COR-L47 (cell line): ENCODE measurements around the gene TRAPPC1.

Source experiments
- DNase-seq: peaks from one replicate; lab custom pipeline; 2025; lab: John Stamatoyannopoulos, UW

The TRAPPC1 gene

DNA sequence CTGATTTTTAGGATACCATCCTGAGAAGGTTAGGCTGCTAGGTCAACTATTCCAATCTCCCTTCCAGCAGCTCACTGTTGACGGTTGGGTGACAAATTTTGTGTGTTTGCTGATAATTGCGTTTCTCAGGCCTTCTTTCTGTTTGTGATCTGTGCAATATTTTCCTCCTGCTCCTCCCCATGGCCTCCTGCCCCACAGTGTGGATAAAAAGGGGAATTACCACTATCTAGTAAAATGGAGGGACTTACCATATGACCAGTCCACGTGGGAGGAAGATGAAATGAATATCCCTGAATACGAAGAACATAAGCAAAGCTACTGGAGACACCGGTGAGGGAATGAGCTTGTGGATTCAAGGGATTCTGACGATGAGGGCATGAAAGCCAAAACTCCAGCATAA lies 34.0 kb downstream of the TRAPPC1 start:
- no peak for DNase-seq

DNA sequence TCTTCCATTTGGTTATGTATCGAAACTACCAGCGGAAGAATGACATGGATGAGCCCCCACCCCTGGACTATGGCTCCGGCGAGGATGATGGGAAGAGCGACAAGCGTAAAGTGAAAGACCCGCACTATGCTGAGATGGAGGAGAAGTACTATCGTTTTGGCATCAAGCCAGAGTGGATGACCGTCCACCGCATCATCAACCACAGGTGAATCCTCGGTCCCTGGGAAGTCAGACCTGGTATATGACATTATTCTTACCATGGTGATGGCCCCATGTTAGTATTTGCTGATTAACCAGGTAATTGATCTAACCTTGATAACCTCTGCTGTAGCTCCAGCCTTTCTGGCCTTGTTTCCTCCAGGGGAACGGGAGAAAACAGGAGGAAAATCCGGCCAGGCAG lies 34.7 kb downstream of the TRAPPC1 start:
- DNase-seq = no peak

DNA sequence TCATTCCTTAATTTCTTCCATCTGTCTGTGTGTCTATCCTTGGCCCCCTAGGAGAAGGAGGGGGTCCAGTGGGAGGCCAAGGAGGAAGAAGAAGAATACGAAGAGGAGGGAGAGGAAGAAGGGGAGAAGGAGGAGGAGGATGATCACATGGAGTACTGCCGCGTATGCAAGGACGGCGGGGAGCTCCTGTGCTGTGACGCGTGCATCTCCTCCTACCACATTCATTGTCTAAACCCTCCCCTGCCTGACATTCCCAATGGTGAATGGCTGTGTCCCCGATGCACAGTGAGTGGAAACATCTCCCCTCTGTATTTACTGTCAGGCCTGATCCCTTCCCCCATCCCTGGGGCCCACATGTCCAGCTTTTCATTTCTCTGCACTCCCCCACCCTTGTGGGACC lies 36.9 kb downstream of the TRAPPC1 start:
- DNase-seq = no peak

DNA sequence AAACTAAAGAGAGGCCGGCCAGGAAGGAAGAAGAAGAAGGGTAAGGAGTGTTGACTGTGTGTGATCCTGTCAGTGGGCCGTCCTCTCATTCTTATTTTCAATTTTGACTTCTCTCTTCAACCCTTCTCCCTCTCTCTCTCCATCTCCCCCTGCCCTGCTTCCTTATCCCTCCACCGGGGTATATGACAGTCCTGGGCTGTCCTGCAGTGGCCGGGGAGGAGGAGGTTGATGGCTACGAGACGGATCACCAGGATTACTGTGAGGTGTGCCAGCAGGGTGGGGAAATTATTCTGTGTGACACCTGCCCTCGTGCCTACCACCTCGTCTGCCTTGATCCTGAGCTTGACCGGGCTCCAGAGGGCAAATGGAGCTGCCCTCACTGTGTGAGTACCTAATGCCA lies 37.5 kb downstream of the TRAPPC1 start:
- no peak for DNase-seq

DNA sequence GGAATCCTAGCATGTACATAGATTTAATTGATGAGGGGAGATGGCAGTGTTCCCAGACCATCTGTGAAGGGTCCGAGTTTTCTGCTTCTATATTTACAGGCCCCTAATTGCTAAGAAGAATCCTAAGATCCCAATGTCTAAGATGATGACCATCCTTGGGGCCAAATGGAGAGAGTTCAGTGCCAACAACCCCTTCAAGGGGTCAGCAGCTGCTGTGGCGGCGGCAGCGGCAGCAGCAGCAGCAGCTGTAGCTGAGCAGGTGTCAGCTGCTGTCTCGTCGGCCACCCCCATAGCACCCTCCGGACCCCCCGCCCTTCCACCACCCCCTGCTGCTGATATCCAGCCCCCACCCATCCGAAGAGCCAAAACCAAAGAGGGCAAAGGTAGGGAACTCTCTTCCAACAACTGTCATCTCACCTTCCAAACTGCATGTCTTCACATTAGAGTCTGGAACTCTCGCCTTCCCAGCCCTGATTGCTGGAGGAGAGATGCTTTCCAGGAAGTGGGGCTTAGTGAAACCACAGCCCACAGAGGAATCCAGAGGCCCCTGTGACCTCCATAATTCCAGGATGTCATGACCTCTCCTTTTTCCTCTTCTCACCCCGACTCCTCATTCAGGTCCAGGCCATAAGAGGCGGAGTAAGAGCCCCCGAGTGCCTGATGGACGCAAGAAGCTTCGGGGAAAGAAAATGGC lies 38.4 kb downstream of the TRAPPC1 start:
- DNase-seq = no peak

DNA sequence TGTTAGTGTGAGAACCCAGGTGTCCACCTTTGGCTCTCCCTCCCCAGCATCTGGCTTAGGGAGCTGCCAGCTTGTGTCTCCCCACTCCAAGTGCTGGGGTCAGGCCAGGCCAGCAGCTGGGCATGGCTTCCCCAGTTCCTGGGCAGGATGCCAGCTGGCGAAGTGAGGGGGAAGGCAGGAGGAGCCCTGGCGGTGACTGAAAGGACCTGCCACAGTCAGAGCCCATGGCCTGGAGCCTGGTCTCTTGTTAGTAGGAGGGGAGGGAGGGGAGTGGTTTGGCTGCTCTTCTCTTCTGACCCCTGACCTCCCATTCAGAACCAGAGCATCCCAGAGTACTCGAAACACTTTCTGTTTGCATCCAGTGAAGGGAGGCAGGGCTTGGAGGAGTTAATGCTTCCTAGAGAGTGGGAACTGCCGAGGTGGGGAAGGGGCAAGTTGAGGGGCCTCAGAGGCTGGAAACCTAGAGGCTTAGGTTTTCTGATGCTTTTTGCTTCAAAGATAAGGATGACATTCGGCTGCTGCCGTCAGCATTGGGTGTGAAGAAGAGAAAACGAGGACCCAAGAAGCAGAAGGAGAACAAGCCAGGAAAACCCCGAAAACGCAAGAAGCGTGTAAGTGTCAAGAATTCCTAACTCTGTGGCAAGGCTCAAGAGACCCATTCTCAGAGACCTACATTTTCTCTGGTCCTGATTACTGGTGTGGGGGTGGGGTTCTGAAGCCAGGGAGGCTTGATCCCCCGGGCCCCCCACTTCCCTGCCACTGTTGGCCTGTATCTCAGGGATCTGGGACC lies 42.4 kb downstream of the TRAPPC1 start:
- DNase-seq = peak; percentile 86

DNA sequence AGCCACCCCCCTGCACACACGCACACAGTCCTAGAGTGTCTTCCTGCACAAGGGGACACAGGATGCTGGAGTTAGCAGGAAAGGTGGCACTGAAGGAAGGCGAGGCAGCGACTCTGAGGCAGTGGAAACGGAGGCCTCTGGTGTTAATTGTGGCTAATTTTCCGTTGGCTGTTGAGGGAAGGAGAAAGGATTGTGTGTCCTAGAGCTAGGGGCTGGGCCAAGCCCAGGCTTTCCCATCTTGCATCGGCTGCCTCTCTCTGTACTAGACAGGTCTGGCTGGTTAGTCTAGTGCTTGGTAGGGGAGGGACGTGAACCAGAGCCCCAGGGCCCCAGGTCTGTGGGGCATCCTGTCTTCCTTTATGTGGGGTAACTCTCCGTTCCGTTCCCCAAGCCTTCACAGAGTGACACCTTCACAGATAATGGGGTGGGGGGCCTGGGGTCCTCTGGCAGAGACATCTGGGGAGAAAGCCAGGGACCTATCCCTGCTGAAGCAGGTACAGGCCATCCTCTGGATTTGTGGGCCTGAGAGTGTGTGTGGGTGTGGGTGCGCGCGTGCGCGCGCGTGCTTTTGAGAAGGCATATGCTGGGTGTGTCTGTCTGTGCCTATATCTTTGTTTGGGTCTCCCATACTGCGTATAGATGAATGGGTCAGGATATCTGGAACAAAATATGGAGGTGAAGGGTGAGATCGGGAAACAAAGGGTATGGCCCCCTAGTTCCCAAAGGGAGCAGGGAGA lies 43.4 kb downstream of the TRAPPC1 start, which contains the start of gene CHD3:
Gene CHD3 (plus strand): TSS at position 606 of the 737 bp plus-strand sequence. CDS start 212 bp downstream, outside the sequence.
- no peak for DNase-seq

DNA sequence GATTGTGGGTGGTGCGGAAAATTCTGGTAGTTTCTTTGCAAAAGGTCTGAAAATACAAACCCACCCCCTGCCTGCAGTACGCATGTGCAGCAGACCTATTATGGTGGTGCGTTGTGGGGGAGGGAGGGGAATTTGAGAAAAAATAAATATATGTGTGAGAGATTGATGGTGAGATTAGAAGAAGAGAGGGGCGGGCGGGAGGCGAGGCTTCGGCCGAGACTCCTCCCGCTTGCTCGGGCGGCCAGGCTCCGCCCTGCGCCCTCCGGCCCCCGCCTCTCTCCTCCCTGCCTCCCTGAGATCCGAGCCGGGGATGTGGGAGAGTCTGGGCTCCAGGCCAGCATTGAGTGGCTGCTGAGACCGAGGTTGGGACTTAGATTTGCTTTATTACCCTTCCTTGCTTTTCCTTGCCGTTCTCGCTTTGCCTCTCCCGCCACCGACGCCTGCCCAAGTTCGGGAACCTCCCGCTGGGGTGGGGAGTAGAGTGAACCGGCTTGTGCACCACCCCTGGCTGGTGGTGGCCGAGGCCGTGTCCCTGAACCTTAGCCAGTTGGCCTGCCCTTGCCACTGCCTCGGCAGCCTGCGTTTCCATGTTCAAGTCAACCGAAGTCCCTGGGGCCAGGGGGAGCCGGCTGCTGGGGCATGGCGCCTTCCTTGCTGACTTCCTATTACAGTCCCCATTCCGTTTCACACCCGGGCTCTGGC lies 44.1 kb downstream of the TRAPPC1 start:
- peak; percentile 76 for DNase-seq

DNA sequence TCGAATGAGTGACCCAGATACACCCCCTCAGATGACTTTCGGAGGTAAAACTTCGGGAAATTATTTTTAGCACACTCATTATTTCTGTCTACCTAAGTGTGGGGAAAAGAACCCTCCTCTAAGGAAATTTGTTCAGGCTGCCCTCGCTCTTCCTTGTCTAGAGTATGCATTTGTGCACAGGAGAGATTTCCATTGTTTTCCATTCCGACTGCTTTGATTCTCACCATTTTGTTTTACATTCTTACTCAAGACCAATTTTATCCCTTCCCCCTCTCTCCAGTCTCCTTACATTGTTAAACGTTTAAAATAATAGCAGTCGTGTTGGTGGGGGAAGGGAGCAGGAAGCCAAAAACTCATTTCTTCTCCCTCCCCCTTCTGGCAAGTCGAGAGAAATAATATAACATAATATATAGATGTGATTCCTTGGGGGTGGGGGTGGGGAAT lies 44.7 kb downstream of the TRAPPC1 start:
- no peak for DNase-seq

DNA sequence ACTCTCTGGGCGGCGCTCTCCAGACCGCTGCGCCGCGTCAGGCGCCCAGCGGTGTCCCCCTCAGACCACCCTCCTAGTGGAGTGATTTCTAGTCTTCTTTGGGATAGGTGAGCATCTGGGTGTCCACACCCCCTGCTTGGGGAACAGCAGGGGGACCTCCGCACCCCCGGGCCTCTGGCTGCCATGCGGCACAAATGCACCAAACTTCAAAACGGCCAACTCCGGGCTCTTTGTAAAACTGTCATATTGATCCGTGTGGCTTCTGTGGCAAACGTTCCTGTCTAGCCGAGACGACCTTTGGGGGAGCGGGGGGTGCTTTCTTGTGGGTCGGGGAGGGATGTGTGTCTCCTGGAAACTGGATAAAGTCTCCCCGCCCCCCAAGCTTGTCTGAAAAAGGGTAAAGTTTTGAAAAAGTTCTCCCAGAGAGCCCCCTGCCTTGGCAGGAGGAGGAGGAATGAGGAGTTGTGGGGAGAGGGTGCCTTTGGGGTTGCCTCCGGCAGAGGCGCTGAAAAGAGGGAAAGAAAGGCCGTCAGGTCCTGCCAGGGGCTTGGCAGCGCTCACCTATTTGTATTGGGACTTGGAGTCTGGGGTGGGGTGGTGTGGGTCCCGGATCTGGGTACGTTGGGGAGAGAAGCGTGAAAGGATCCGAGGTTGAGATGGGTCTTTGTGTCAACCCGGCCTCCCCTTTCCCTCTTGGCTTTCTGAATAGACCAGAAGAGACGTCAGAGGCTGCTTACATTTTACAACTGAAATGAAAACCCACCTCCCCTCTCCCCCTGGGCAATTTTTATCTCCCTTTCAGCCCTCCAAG lies 45.3 kb downstream of the TRAPPC1 start:
- no peak for DNase-seq

DNA sequence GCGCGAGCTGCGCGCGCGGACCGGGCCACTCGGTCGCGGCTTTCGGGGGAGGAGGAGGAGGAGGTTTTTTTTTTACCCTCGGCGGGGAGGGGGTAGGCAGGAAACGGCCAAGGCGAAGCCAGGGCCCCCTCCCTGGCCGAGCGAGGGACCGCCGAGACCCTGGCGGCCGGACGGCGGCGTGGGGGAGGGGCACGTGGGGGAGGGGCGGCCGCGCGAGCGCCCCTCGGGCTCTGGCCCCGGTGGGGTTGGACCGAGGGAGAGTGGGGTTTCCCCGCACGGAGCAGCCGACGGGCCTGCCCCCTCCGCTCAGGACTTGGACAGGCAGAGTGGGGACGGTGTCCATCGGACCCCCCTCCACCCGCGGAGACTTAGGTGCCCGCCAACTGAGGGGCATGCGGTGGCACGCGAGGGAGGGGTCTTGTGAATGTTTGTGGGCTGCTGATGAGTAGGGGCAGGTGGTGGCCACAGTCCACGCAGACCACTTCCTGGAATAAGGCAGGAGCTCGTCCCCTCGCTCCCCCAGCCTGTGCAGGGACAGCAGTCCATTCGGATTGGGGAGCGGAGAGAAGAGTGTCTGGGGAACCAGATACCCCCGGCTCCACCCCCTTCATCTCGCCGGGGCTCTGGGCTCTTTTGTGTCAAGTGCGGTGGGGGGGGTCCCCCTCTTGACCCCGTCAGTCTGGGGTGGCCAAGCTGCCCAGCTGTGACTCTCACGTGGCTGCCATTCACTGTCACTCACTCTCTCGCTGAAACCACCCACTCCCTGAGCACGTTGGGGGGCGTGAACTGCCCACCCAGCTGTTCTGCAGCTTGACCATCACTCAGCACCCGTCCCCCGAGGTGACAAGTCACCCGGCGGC lies 46.1 kb downstream of the TRAPPC1 start:
- no peak for DNase-seq

DNA sequence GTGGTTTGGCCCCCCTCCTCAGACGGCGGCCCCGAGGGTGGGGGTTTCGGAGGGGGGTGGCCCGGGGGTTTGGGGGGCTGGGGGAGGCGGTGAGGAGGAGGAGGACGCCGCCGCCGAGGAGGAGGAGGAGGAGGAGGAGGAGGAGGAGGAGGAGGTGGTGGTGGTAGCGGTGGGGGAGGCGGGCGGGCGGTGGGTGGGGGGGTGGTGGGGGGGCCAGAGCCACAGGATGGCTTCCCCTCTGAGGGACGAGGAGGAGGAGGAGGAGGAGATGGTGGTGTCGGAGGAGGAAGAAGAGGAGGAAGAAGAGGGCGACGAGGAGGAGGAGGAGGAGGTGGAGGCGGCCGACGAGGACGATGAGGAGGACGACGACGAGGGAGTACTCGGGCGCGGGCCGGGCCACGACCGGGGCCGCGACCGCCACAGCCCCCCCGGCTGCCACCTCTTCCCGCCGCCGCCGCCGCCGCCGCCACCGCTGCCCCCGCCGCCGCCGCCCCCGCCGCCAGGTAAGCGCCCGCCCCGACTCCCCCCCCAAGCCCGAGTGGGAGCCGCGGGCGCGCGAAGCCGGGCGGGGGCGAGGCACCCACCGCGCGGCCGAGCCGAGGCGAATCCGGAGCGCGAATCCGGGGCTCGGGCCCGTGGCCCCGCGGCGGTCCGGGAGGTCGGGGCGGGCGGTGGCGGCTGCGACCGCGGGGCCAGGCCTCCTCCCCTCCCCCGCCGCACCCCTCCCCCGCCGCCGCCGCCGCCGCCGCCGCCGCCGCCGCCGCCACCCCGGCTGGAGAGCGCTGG lies 47.0 kb downstream of the TRAPPC1 start:
- DNase-seq = no peak

DNA sequence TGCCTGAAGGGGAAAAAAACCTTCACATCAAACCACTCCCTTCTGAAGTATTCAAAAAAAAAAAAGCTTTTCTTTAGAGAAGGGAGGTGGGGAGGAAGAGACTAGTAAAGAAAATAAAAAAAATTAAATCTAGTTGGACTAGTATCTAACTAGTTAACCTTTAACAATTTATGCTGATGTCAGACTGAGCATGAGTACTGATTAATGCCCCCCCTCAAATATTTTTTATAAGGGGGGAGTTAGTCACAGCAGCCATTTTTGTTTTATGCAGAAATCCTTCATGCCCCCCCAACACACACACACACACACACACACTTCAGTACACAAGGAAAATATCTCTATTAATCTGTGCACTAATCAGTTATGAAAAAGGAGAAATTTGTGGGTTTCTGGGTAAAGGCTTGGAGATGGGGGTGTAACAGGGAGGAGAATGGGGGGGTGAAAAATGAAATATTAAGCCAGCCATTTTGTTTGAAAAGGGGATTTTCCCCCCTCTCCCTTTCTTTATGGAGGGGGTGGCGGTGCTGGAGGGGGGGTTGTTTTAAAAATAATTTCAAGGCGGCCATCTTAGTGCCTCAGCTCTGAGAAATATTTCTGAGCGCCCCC lies 47.9 kb downstream of the TRAPPC1 start:
- no peak for DNase-seq

DNA sequence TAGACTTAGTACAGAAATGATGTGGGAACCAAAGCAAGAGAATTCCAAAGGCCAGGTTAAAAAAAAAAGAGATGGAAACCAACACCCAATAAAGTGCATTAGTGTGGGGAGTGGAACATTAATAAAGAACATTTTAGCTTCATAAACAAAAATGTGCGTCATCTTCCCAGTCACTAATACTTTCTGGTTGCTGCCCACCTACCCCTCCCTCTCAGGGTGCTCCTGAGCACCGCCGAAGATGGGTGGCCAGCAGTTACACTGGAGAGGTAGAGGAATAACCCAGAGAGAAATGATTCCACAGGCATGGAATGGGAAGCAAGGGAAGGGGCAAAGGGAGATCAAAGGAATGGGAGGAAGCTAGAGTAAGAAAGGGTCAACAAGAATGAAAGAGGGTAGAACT lies 49.1 kb downstream of the TRAPPC1 start:
- no peak for DNase-seq

DNA sequence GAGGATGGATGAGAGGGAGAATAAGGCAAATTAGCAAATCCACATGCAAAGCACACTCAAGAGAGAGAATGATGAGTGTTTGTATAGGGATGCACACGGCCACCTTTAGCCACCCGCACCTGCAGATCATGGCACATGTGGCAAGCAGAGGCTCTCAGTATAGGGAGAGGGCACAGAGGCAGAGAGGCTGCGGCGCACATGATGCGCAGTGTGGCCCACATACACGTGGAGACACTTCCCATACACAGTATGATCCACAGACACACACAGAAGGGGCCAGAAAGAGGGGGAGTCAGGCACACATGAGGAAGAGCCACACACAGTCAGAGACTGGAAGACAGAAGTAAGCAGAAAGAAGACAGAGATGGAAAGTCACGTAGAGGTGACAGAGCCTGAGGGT lies 49.7 kb downstream of the TRAPPC1 start:
- no peak for DNase-seq

DNA sequence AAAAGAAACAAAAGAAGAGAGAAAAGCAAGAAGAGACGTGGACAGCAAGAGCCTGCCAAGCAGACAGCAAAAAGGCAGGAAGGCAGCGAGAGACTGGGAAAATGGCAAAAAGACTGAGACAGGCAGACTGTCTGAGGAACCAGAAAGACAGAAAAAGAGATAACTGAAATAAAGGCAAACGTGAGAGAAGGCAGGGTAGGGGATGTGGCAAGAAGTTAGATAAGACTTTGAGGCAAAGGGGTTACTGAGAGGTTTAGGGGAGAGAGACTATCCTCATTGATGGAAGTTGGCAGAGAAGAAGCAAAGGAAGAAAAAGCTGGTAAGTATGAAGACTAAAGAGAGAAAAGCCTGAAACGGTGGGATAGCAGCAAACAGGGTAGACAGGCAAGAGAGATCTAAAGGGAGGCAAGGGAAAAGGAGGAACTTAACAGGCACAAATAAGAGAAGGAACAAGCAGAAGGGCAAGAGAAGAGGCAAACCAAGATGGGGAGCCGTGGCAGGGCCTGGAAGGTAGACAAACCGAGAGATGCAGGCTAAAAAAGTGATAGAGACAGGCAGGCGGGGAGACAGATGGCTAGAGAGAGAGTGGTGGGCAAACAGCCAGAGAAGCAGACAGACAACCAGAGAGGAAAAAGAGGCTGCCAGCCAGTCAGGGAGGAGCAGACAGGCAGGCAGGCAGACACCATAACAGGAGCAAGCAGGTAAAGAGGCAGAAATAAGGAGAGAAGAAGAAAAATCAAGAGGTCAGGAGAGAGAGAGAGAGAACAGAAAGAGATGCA lies 50.3 kb downstream of the TRAPPC1 start:
- no peak for DNase-seq
